Cardiac muscle cell (in vitro differentiated cells and primary cell): ENCODE results near the gene PDE6A. TPM values are rescaled to one million over a fixed set of nuclear protein-coding genes. Genes with fewer than 3 reads are reported as not detected.

Experiments
- DNase-seq, 2 donors: peaks; one replicate each; pipeline versions ENCODE4 v3.0.0 to v3.0.0-alpha.2; 2010 to 2017; ENCODE audit warnings: low read depth in 1 of 2, low spot score in 1 of 2
- H3K27ac ChIP-seq: fragments of 200-600 bp; sonication (generic); 2 replicates; pipeline ENCODE4 v1.5.1; 2016
- H3K27me3 ChIP-seq: fragments of 200-600 bp; sonication (generic); 2 replicates; pipeline ENCODE4 v1.6.0; 2016; ENCODE audit warnings: control low read depth
- H3K36me3 ChIP-seq: fragments of 200-600 bp; sonication (generic); 2 replicates; pipeline ENCODE4 v1.5.1; 2016; ENCODE audit warnings: control low read depth
- H3K4me1 ChIP-seq: fragments of 200-600 bp; sonication (generic); 2 replicates; pipeline ENCODE4 v1.8.1; 2017; ENCODE audit warnings: low read depth, mild to moderate bottlenecking, mixed run types
- H3K4me3 ChIP-seq: fragments of 200-600 bp; sonication (generic); 2 replicates; pipeline ENCODE4 v1.5.1; 2016; ENCODE audit warnings: mild to moderate bottlenecking
- H3K9me3 ChIP-seq: fragments of 200-600 bp; sonication (generic); 2 replicates; pipeline ENCODE4 v1.5.1; 2017; ENCODE audit warnings: low read depth, mild to moderate bottlenecking, control low read depth
- CTCF ChIP-seq: IDR thresholded peaks from 2 replicates; pipeline ENCODE4 v1.5.1; 2012; ENCODE audit warnings: low read depth, mild to moderate bottlenecking, low read length
- polyA plus RNA-seq: library from polyadenylated mRNA; unstranded; fragments of >200 nt; fragmentation: Nextera tagmentation; extraction: Ambion mirVana; gene quantifications from 2 replicates; pipeline ENCODE4 v1.2.1, GENCODE V29; 2016
- total RNA-seq: library from RNA; depleted of rRNA; stranded (reverse); fragments of >200 nt; gene quantifications from 2 replicates; pipeline ENCODE4 v1.2.3, GENCODE V29; 2016

Gene PDE6A
- total and polyA plus RNA-seq, 2 experiments from 2014 or later: not detected

- no peak for TF ChIP-seq CTCF
- Histone ChIP-seq H3K4me3 (no peak overlapping the region), H3K36me3 (no peaks in the 10 kb centered on the region), H3K27ac (peak overlapping the region; percentile 73), H3K27me3 (no peaks in the 10 kb centered on the region), H3K9me3 (no peaks in the 10 kb centered on the region), H3K4me1 (peaks cover 25% of the 10 kb centered on the region)
- peak; percentile 59 to 66 for DNase-seq
Measured at GRCh38 chr5:149938279-149938678, 6.3 kb downstream of the PDE6A start.

GRCh38 chr5:149937610-149938009, 7.0 kb downstream of the PDE6A start:
- no peak for TF ChIP-seq CTCF
- no peak for DNase-seq
- no peaks in the 10 kb centered on the region for H3K27me3 ChIP-seq
- no peaks in the 10 kb centered on the region for H3K36me3 ChIP-seq
- H3K4me1 ChIP-seq: peaks cover 20% of the 10 kb centered on the region
- H3K4me3 ChIP-seq: no peak overlapping the region
- no peaks in the 10 kb centered on the region for H3K9me3 ChIP-seq
- H3K27ac ChIP-seq: peak overlapping the region; percentile 73

GRCh38 chr5:149936700-149937091, 7.9 kb downstream of the PDE6A start:
- H3K27me3 ChIP-seq: peaks cover 4% of the 10 kb centered on the region
- peaks cover 17% of the 10 kb centered on the region for H3K4me1 ChIP-seq
- no peak overlapping the region for H3K4me3 ChIP-seq
- DNase-seq: peak in 1 of 2 donors; percentile 61
- TF ChIP-seq CTCF: no peak
- no peaks in the 10 kb centered on the region for H3K36me3 ChIP-seq
- no peak overlapping the region for H3K27ac ChIP-seq
- H3K9me3 ChIP-seq: no peaks in the 10 kb centered on the region

- H3K9me3 ChIP-seq: no peaks in the 10 kb centered on the region
- peaks cover 4% of the 10 kb centered on the region for H3K27me3 ChIP-seq
- DNase-seq: no peak
- H3K4me1 ChIP-seq: peaks cover 17% of the 10 kb centered on the region
- H3K36me3 ChIP-seq: no peaks in the 10 kb centered on the region
- no peak for TF ChIP-seq CTCF
- no peak overlapping the region for H3K27ac ChIP-seq
- H3K4me3 ChIP-seq: no peak overlapping the region
Measured at GRCh38 chr5:149936044-149936699, 8.4 kb downstream of the PDE6A start.

- Histone ChIP-seq H3K27ac (no peak overlapping the region), H3K4me1 (peaks cover 21% of the 10 kb centered on the region), H3K36me3 (no peaks in the 10 kb centered on the region), H3K27me3 (peaks cover 4% of the 10 kb centered on the region), H3K4me3 (no peak overlapping the region), H3K9me3 (no peaks in the 10 kb centered on the region)
- TF ChIP-seq CTCF: no peak
- DNase-seq: no peak
Measured at GRCh38 chr5:149935431-149935901, 9.1 kb downstream of the PDE6A start.
